Endothelial cell of umbilical vein (primary cell): ENCODE measurements around the gene RANBP17. TPM values are rescaled to one million over a fixed set of nuclear protein-coding genes. Genes with fewer than 3 reads are reported as not detected.
"Not testable (repeated sequence)": the region's sequence is repeated elsewhere in the genome, so short reads cannot be mapped to it uniquely, and the experiment has no call there.

Experiments used
- BruUV-seq: library from RNA; stranded (reverse); fragments of 400-500 nt; replicated peaks from 2 replicates; lab custom pipeline; 2021; lab: Mats Ljungman, UMichigan
- CTCF ChIA-PET: fragments of 300-600, 350-600 bp; sonication (Branson Sonifier 250); formaldehyde crosslinking; loops from one replicate; lab custom pipeline; 2021; ENCODE audit warnings: antibody characterized with exemption, inconsistent platforms; lab: Charles Lee
- POLR2A ChIA-PET: fragments of 300-600, 350-600 bp; sonication (Branson Sonifier 250); formaldehyde crosslinking; loops from one replicate; lab custom pipeline; 2021; ENCODE audit warnings: antibody characterized with exemption, inconsistent platforms; lab: Charles Lee
- DNase-seq: peaks from one replicate; pipeline ENCODE4 v3.0.0-alpha.2; 2011; ENCODE audit warnings: low read depth, low spot score
- FAIRE-seq: peaks from 2 replicates; lab custom pipeline; 2011; peaks lifted over from hg19 to GRCh38; lab: Jason Lieb, UNC
- H2AFZ ChIP-seq: 2 replicates; pipeline ENCODE4 v1.6.0; 2012; ENCODE audit warnings: low read depth, low read length, control low read depth, inconsistent platforms
- H3K27ac ChIP-seq: 2 replicates; pipeline ENCODE4 v1.5.1; 2011; ENCODE audit warnings: low read depth, mild to moderate bottlenecking, control low read depth, low read length, moderate library complexity; ENCODE audit not compliant: insufficient read depth
- H3K27me3 ChIP-seq, 2 experiments: 2 replicates each; pipeline versions ENCODE4 v1.6.0 to v1.6.1; 2011; ENCODE audit warnings: low read length in 2 of 2, mixed read lengths in 1 of 2; ENCODE audit not compliant: control insufficient read depth in 2 of 2, insufficient read depth in 2 of 2
- H3K36me3 ChIP-seq, 2 experiments: 2 replicates in 1 of 2; 3 replicates in 1 of 2; pipeline ENCODE4 v1.5.1; 2011; ENCODE audit warnings: low read length in 2 of 2, mild to moderate bottlenecking in 1 of 2, moderate library complexity in 1 of 2; ENCODE audit not compliant: control insufficient read depth in 2 of 2, insufficient read depth in 2 of 2; ENCODE audit errors: extremely low read depth in 1 of 2
- H3K4me1 ChIP-seq: 3 replicates; pipeline ENCODE4 v1.5.1; 2011; ENCODE audit warnings: mild to moderate bottlenecking, low read length; ENCODE audit not compliant: control insufficient read depth, insufficient read depth; ENCODE audit errors: extremely low read depth
- H3K4me2 ChIP-seq: 2 replicates; pipeline ENCODE4 v1.6.1; 2011; ENCODE audit warnings: low read length, control low read depth, mixed read lengths; ENCODE audit not compliant: insufficient read depth
- H3K4me3 ChIP-seq, 3 experiments: fragments of 200-600 bp in 1 of 3; sonication (generic), shearing (Covaris generic) in 1 of 3; replicated peaks in 1 of 3; 2 replicates each; pipeline ENCODE4 v1.5.1; 2011 to 2016; ENCODE audit warnings: control low read depth in 3 of 3, low read length in 3 of 3, mild to moderate bottlenecking in 2 of 3, inconsistent platforms in 1 of 3, low read depth in 1 of 3, moderate library complexity in 1 of 3; ENCODE audit not compliant: insufficient read depth in 1 of 3
- H3K79me2 ChIP-seq: 2 replicates; pipeline ENCODE4 v1.6.0; 2012; ENCODE audit warnings: low read length, inconsistent platforms; ENCODE audit not compliant: control insufficient read depth, insufficient read depth
- H3K9ac ChIP-seq: replicated peaks from 2 replicates; pipeline ENCODE3; 2011; ENCODE audit warnings: low read length, control low read depth; ENCODE audit not compliant: insufficient read depth; ENCODE audit errors: extremely low read depth
- H3K9me1 ChIP-seq: replicated peaks from 3 replicates; pipeline ENCODE4 v1.6.0; 2011; ENCODE audit warnings: mild to moderate bottlenecking, low read length; ENCODE audit not compliant: control insufficient read depth, insufficient read depth; ENCODE audit errors: extremely low read depth
- H3K9me3 ChIP-seq: replicated peaks from 2 replicates; pipeline ENCODE4 v1.5.1; 2012; ENCODE audit warnings: low read length, inconsistent platforms; ENCODE audit not compliant: control insufficient read depth, insufficient read depth
- H4K20me1 ChIP-seq: replicated peaks from 2 replicates; pipeline ENCODE3; 2011; ENCODE audit warnings: mild to moderate bottlenecking, low read length; ENCODE audit not compliant: control insufficient read depth, insufficient read depth; ENCODE audit errors: extremely low read depth
- EZH2 ChIP-seq: IDR thresholded peaks from 2 replicates; pipeline ENCODE4 v1.6.1; 2012; ENCODE audit warnings: borderline replicate concordance, low read depth, mild to moderate bottlenecking, moderate library complexity, low read length, inconsistent platforms; ENCODE audit not compliant: severe bottlenecking
- FOS ChIP-seq: IDR thresholded peaks from 2 replicates; pipeline ENCODE4 v1.6.1; 2011; ENCODE audit warnings: mild to moderate bottlenecking, low read length, moderate library complexity, borderline replicate concordance; ENCODE audit not compliant: insufficient read depth
- GATA2 ChIP-seq: IDR thresholded peaks from 2 replicates; pipeline ENCODE4 v1.7.0; 2011; ENCODE audit warnings: low read depth, mild to moderate bottlenecking, moderate library complexity, mixed read lengths, low read length; ENCODE audit not compliant: insufficient read length, insufficient read depth
- MAX ChIP-seq: IDR thresholded peaks from 2 replicates; pipeline ENCODE4 v1.6.1; 2011; ENCODE audit not compliant: insufficient read depth, insufficient read length
- MYC ChIP-seq: IDR thresholded peaks from one replicate; pipeline ENCODE4 v1.6.1; 2011; ENCODE audit warnings: mild to moderate bottlenecking, low read depth, low read length
- dilution Hi-C: fragments of 300-500 bp; cut with MboI; formaldehyde crosslinking; loops from one replicate; pipeline ENCODE4 v1.15.0; 2019; ENCODE audit warnings: low sequenced_read_pairs; ENCODE audit not compliant: extremely low pct_ligation_motif_present
- intact Hi-C: fragments of 100-400 bp; cut with micrococcal nuclease; formaldehyde crosslinking; loops from one replicate; pipeline ENCODE4 v1.10.0; 2022
- polyA plus RNA-seq, 4 experiments: library from polyadenylated mRNA; depleted of rRNA in 3 of 4; stranded (reverse) in 3 of 4; unstranded in 1 of 4; fragments of >200 nt; gene quantifications; 2 replicates each; pipeline versions ENCODE4 v1.2.1 to v1.2.3, GENCODE V29; 2011 to 2012; ENCODE audit warnings: missing spikeins in 1 of 4
- total RNA-seq: library from RNA; stranded (reverse); gene quantifications from 2 replicates; pipeline ENCODE4 v1.2.3, GENCODE V29; 2021

RANBP17 gene
- total and polyA plus RNA-seq, 2 donors (not counting 3 experiments of a cell fraction or from before 2014, with no cell fraction given), result 5.6 to 13.6 TPM

- DNase-seq (peak; percentile 12), FAIRE-seq (no peak)
- Histone ChIP-seq H3K36me3 (no peaks in the 10 kb centered on the region), H3K9ac (no peak overlapping the region), H3K27ac (no peak overlapping the region), H3K79me2 (no peaks in the 10 kb centered on the region), H3K4me3 (no peak overlapping the region), H2AFZ (no peak overlapping the region), H3K9me1 (no peaks in the 10 kb centered on the region), H3K9me3 (no peaks in the 10 kb centered on the region), H4K20me1 (no peaks in the 10 kb centered on the region), H3K4me2 (no peak overlapping the region), H3K4me1 (no peaks in the 10 kb centered on the region), H3K27me3 (no peaks in the 10 kb centered on the region)
- ChIA-PET CTCF (interaction anchor here (1.0 to 2.2 kb wide), 2 partner anchors 12 to 88 kb away, joined by 4 to 8 read pairs; no protein-coding TSS in a partner anchor), POLR2A (interaction anchor here (0.7 kb wide), 1 partner anchor 614 kb away, joined by 3 read pairs; no protein-coding TSS in a partner anchor)
- dilution Hi-C loops (no loop called here), intact Hi-C loops (no loop called here)
- no peak for TF ChIP-seq MYC
- TF ChIP-seq MAX, result no peak
- no peak for TF ChIP-seq GATA2
- no peak for TF ChIP-seq EZH2
- TF ChIP-seq FOS, result peak; percentile 17
- no TSS peak for BruUV-seq
These were observed 433.5 kb downstream of the RANBP17 start for GRCh38 chr5:171295299-171295698.

- CTCF ChIA-PET, result interaction anchor here (2.2 kb wide), 1 partner anchor 88 kb away, joined by 8 read pairs; no protein-coding TSS in a partner anchor
- no peak overlapping the region for H3K9ac ChIP-seq
- DNase-seq, result no peak
- no peaks in the 10 kb centered on the region for H3K36me3 ChIP-seq
- H3K4me1 ChIP-seq, result no peaks in the 10 kb centered on the region
- no peak overlapping the region for H3K4me2 ChIP-seq
- no peak overlapping the region for H2AFZ ChIP-seq
- no peaks in the 10 kb centered on the region for H3K9me3 ChIP-seq
- intact Hi-C loops, result no loop called here
- no peak overlapping the region for H3K4me3 ChIP-seq
- no peaks in the 10 kb centered on the region for H3K9me1 ChIP-seq
- POLR2A ChIA-PET, result no interaction called here
- no peaks in the 10 kb centered on the region for H3K79me2 ChIP-seq
- no peak for TF ChIP-seq FOS
- no TSS peak for BruUV-seq
- no peaks in the 10 kb centered on the region for H3K27me3 ChIP-seq
- FAIRE-seq, result no peak
- dilution Hi-C loops, result no loop called here
- no peaks in the 10 kb centered on the region for H4K20me1 ChIP-seq
- no peak overlapping the region for H3K27ac ChIP-seq
These were observed 434.0 kb downstream of the RANBP17 start for GRCh38 chr5:171295801-171296200.

- POLR2A ChIA-PET, H3K27me3 ChIP-seq, H3K36me3 ChIP-seq, H3K4me3 ChIP-seq, dilution Hi-C loops, H3K27ac ChIP-seq, H3K4me2 ChIP-seq, H3K4me1 ChIP-seq, H3K9me3 ChIP-seq, H3K9ac ChIP-seq, H3K79me2 ChIP-seq, H3K9me1 ChIP-seq, H4K20me1 ChIP-seq, intact Hi-C loops, H2AFZ ChIP-seq, DNase-seq, FAIRE-seq, BruUV-seq, CTCF ChIA-PET: not testable (repeated sequence)
These were observed 436.1 kb downstream of the RANBP17 start for GRCh38 chr5:171297941-171298340.
